ENCODE results near the gene PANX1.

Gene PANX1

GRCh38 chr11:94139416-94139815, 10.8 kb downstream of the PANX1 start:
- Histone ChIP-seq H3K4me1 (ENCODE audit: control insufficient read depth, insufficient read depth, low read length, unreplicated experiment) (peaks cover 72% of the 10 kb centered on the region), H3K36me3 (ENCODE audit: insufficient read depth, low read length) (no peaks in the 10 kb centered on the region), H2AFZ (ENCODE audit: low read length, unreplicated experiment) (no peak overlapping the region), H3K4me3 (ENCODE audit: low read depth, low read length) (no peak overlapping the region), H3K79me2 (ENCODE audit: control insufficient read depth, insufficient read depth, low read length, unreplicated experiment) (peaks cover 75% of the 10 kb centered on the region), H3K27me3 (ENCODE audit: insufficient read depth, low read length) (no peaks in the 10 kb centered on the region), H3K27ac (ENCODE audit: low read depth, low read length) (no peak overlapping the region)

DNA sequence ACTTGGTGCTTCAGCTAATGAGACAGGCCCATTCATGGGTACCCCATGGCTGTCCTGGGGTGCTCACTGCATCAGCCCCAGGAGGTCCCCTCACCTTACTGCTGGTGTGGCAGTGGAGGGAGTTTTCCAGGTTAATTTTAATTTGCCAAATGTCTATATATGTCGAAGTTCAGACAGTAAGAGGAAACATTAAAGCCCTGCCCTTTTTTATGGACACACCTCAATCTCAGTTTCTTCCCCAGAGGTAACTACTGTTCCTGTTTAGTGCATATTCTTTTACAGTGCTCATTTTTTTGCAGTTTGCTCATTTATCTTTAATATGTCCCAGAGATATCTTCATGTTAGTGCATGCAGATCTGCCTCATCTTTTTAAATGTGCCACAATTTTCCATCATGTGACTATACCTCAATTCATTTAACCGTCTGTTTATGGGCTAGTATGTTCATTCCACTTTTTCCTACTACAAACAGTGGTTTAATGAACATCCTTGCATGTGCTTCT, 11.6 kb downstream of the PANX1 start:
- Histone ChIP-seq H2AFZ (ENCODE audit: low read length, unreplicated experiment) (no peak overlapping the region), H3K27me3 (ENCODE audit: insufficient read depth, low read length) (no peaks in the 10 kb centered on the region), H3K36me3 (ENCODE audit: insufficient read depth, low read length) (no peaks in the 10 kb centered on the region), H3K27ac (ENCODE audit: low read depth, low read length) (no peak overlapping the region), H3K4me1 (ENCODE audit: control insufficient read depth, insufficient read depth, low read length, unreplicated experiment) (peaks cover 66% of the 10 kb centered on the region), H3K79me2 (ENCODE audit: control insufficient read depth, insufficient read depth, low read length, unreplicated experiment) (peaks cover 76% of the 10 kb centered on the region), H3K4me3 (ENCODE audit: low read depth, low read length) (no peak overlapping the region)

DNA sequence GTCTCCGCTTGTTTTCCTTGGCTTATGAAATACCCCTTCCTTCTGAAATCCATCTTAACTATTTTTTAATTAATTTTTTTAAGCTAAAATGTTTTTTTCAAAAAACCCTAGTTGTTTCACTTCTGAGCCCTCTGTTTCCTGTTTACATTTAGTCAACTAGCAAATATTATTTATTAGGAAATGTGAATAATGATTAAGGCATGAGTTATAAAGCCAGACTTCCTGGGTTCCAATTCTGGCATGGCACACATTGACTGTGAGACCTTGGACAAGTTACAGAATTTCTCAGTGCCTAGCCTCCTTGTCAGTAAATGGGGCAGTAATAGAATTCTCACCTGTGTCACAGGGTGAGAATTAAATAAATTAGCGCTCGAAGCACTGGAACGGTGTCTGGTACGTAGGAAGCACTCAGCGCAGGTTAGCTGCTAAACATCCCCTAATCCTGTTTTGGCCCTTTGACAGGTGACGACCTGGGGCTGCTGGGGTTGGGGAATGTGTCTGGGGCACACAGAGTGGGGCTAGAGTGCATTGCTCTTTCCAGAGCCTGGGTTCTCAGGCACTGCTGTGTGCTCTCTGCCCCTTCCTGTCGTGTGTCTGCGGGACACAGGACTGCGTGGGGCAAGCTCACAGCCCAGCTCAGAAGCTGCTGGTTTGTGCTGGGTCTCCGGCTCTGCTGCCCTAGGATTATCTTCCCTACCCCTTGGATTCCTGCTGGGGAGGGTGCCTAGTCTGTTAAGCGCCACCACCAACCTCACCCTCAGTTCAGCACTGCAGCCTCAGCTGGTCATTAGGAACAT, 13.1 kb downstream of the PANX1 start:
- no peaks in the 10 kb centered on the region for H3K36me3 ChIP-seq (ENCODE audit: insufficient read depth, low read length)
- peaks cover 72% of the 10 kb centered on the region for H3K4me1 ChIP-seq (ENCODE audit: control insufficient read depth, insufficient read depth, low read length, unreplicated experiment)
- H2AFZ ChIP-seq (ENCODE audit: low read length, unreplicated experiment), result no peak overlapping the region
- H3K79me2 ChIP-seq (ENCODE audit: control insufficient read depth, insufficient read depth, low read length, unreplicated experiment), result peaks cover 90% of the 10 kb centered on the region
- H3K27me3 ChIP-seq (ENCODE audit: insufficient read depth, low read length), result no peaks in the 10 kb centered on the region
- H3K4me3 ChIP-seq (ENCODE audit: low read depth, low read length), result no peak overlapping the region
- peak overlapping the region; percentile 28; the same call in 1 of the 2 replicates for H3K27ac ChIP-seq (ENCODE audit: low read depth, low read length)

GRCh38 chr11:94142308-94143281, 14.0 kb downstream of the PANX1 start:
- H3K79me2 ChIP-seq (ENCODE audit: control insufficient read depth, insufficient read depth, low read length, unreplicated experiment), result peaks cover 89% of the 10 kb centered on the region
- no peak overlapping the region for H2AFZ ChIP-seq (ENCODE audit: low read length, unreplicated experiment)
- H3K4me3 ChIP-seq (ENCODE audit: low read depth, low read length), result no peak overlapping the region
- H3K27me3 ChIP-seq (ENCODE audit: insufficient read depth, low read length), result no peaks in the 10 kb centered on the region
- no peak overlapping the region for H3K27ac ChIP-seq (ENCODE audit: low read depth, low read length)
- H3K36me3 ChIP-seq (ENCODE audit: insufficient read depth, low read length), result no peaks in the 10 kb centered on the region
- peaks cover 66% of the 10 kb centered on the region for H3K4me1 ChIP-seq (ENCODE audit: control insufficient read depth, insufficient read depth, low read length, unreplicated experiment)

DNA sequence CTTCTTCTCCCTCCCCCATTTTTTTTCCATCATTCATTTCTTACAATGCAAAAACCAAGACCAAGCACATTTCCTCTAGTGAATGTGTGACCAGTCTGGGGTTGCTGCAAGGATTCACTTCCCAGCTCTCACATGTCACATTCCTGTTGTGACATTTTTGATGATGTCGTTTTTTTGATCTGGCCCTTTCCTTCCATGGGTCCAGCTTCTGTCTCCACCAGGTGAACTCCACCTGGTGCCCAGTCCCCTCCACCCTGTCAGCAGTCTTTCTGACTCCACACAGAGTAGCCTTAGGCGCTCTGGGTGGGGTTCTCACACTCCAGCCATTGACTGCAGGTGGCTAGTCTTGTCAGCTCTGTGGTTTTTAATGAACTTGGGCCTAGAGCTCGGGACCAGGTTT, 15.6 kb downstream of the PANX1 start:
- H3K4me3 ChIP-seq (ENCODE audit: low read depth, low read length), result no peak overlapping the region

GRCh38 chr11:94144664-94145063, 16.0 kb downstream of the PANX1 start:
- Histone ChIP-seq H2AFZ (ENCODE audit: low read length, unreplicated experiment) (no peak overlapping the region), H3K36me3 (ENCODE audit: insufficient read depth, low read length) (no peaks in the 10 kb centered on the region), H3K79me2 (ENCODE audit: control insufficient read depth, insufficient read depth, low read length, unreplicated experiment) (peaks cover 86% of the 10 kb centered on the region), H3K27me3 (ENCODE audit: insufficient read depth, low read length) (no peaks in the 10 kb centered on the region), H3K4me3 (ENCODE audit: low read depth, low read length) (no peak overlapping the region), H3K4me1 (ENCODE audit: control insufficient read depth, insufficient read depth, low read length, unreplicated experiment) (peaks cover 77% of the 10 kb centered on the region), H3K27ac (ENCODE audit: low read depth, low read length) (no peak overlapping the region)

More for the DNA sequence above, 15.6 kb downstream of the PANX1 start:
- Histone ChIP-seq H3K27ac (ENCODE audit: low read depth, low read length) (no peak overlapping the region), H3K79me2 (ENCODE audit: control insufficient read depth, insufficient read depth, low read length, unreplicated experiment) (peaks cover 89% of the 10 kb centered on the region), H3K27me3 (ENCODE audit: insufficient read depth, low read length) (no peaks in the 10 kb centered on the region), H2AFZ (ENCODE audit: low read length, unreplicated experiment) (no peak overlapping the region), H3K4me1 (ENCODE audit: control insufficient read depth, insufficient read depth, low read length, unreplicated experiment) (peaks cover 75% of the 10 kb centered on the region), H3K36me3 (ENCODE audit: insufficient read depth, low read length) (no peaks in the 10 kb centered on the region)

DNA sequence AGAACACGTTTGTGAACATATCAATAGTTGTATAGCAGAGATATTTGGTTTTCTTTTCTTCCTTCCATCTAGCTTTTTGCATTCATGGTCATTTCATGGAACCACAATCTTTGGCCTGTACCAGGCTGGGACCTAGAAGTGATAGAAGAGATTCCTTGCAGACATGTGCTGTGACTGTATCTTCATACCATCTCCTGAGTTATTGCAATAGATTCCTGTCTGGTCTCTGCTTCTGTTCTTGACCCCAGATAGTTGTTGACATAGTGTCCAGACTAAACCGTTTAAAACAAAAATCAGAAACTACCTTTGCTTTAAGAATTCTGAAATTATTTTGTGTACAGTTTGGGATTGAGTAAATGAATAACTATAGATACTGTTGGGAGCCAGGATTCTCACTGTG, 16.8 kb downstream of the PANX1 start:
- no peak overlapping the region for H3K27ac ChIP-seq (ENCODE audit: low read depth, low read length)
- H3K27me3 ChIP-seq (ENCODE audit: insufficient read depth, low read length), result no peaks in the 10 kb centered on the region
- no peaks in the 10 kb centered on the region for H3K36me3 ChIP-seq (ENCODE audit: insufficient read depth, low read length)
- H2AFZ ChIP-seq (ENCODE audit: low read length, unreplicated experiment), result no peak overlapping the region
- H3K4me1 ChIP-seq (ENCODE audit: control insufficient read depth, insufficient read depth, low read length, unreplicated experiment), result peaks cover 77% of the 10 kb centered on the region
- H3K79me2 ChIP-seq (ENCODE audit: control insufficient read depth, insufficient read depth, low read length, unreplicated experiment), result peaks cover 86% of the 10 kb centered on the region
- H3K4me3 ChIP-seq (ENCODE audit: low read depth, low read length), result no peak overlapping the region

- Histone ChIP-seq H2AFZ (ENCODE audit: low read length, unreplicated experiment) (no peak overlapping the region), H3K4me1 (ENCODE audit: control insufficient read depth, insufficient read depth, low read length, unreplicated experiment) (peaks cover 79% of the 10 kb centered on the region), H3K79me2 (ENCODE audit: control insufficient read depth, insufficient read depth, low read length, unreplicated experiment) (peaks cover 88% of the 10 kb centered on the region)
These were observed 17.3 kb downstream of the PANX1 start for GRCh38 chr11:94145916-94146315.

GRCh38 chr11:94147433-94147845, 18.8 kb downstream of the PANX1 start:
- peaks cover 86% of the 10 kb centered on the region for H3K79me2 ChIP-seq (ENCODE audit: control insufficient read depth, insufficient read depth, low read length, unreplicated experiment)
- H2AFZ ChIP-seq (ENCODE audit: low read length, unreplicated experiment), result no peak overlapping the region
- no peak overlapping the region for H3K4me3 ChIP-seq (ENCODE audit: low read depth, low read length)
- no peaks in the 10 kb centered on the region for H3K27me3 ChIP-seq (ENCODE audit: insufficient read depth, low read length)
- no peak overlapping the region for H3K27ac ChIP-seq (ENCODE audit: low read depth, low read length)
- H3K36me3 ChIP-seq (ENCODE audit: insufficient read depth, low read length), result no peaks in the 10 kb centered on the region
- peaks cover 78% of the 10 kb centered on the region for H3K4me1 ChIP-seq (ENCODE audit: control insufficient read depth, insufficient read depth, low read length, unreplicated experiment)

More at GRCh38 chr11:94145916-94146315, 17.3 kb downstream of the PANX1 start:
- H3K4me3 ChIP-seq (ENCODE audit: low read depth, low read length), result no peak overlapping the region
- H3K27ac ChIP-seq (ENCODE audit: low read depth, low read length), result no peak overlapping the region
- H3K27me3 ChIP-seq (ENCODE audit: insufficient read depth, low read length), result no peaks in the 10 kb centered on the region
- no peaks in the 10 kb centered on the region for H3K36me3 ChIP-seq (ENCODE audit: insufficient read depth, low read length)

GRCh38 chr11:94148189-94148588, 19.5 kb downstream of the PANX1 start:
- H3K79me2 ChIP-seq (ENCODE audit: control insufficient read depth, insufficient read depth, low read length, unreplicated experiment), result peaks cover 86% of the 10 kb centered on the region
- H3K4me1 ChIP-seq (ENCODE audit: control insufficient read depth, insufficient read depth, low read length, unreplicated experiment), result peaks cover 78% of the 10 kb centered on the region
- no peak overlapping the region for H2AFZ ChIP-seq (ENCODE audit: low read length, unreplicated experiment)
- no peak overlapping the region for H3K27ac ChIP-seq (ENCODE audit: low read depth, low read length)
- no peak overlapping the region for H3K4me3 ChIP-seq (ENCODE audit: low read depth, low read length)
- no peaks in the 10 kb centered on the region for H3K36me3 ChIP-seq (ENCODE audit: insufficient read depth, low read length)
- H3K27me3 ChIP-seq (ENCODE audit: insufficient read depth, low read length), result no peaks in the 10 kb centered on the region
